Liver (tissue), 3 donors: ENCODE results near the gene LDLRAD4.

Experiments used
- CTCF ChIP-seq: fragments of 150-350 bp; IDR thresholded peaks from 2 replicates; pipeline ENCODE4 v1.5.1; 2017; ENCODE audit warnings: improper control_type of control experiment, low read depth, low read length; ENCODE audit not compliant: missing input control
- FOXA1 ChIP-seq: IDR thresholded peaks from 2 replicates; pipeline ENCODE4 v1.6.1; 2016; ENCODE audit warnings: antibody characterized with exemption
- GABPA ChIP-seq, 2 donors: IDR thresholded peaks in 1 of 2; conservative IDR thresholded peaks in 1 of 2; 2 replicates each; pipeline ENCODE4 v1.6.1; 2016; ENCODE audit warnings: antibody characterized with exemption in 2 of 2, mild to moderate bottlenecking in 1 of 2, moderate library complexity in 1 of 2
- REST ChIP-seq: IDR thresholded peaks from 2 replicates; pipeline ENCODE4 v1.6.1; 2016; ENCODE audit warnings: antibody characterized with exemption, mild to moderate bottlenecking
- YY1 ChIP-seq: IDR thresholded peaks from 2 replicates; pipeline ENCODE4 v1.6.1; 2016; ENCODE audit warnings: antibody characterized with exemption, mild to moderate bottlenecking
- ZBTB33 ChIP-seq: IDR thresholded peaks from 2 replicates; pipeline ENCODE4 v1.6.1; 2016; ENCODE audit warnings: antibody characterized with exemption
- TF ChIP-seq, protein P1 (sequence below): IDR thresholded peaks from 2 replicates; pipeline ENCODE4 v1.6.1; 2016; ENCODE audit warnings: antibody characterized with exemption
- donor health status: healthy.
- donor health status: healthy.

- TF ChIP-seq GABPA (IDR thresholded peaks at IDR 0.05 in 1 of 2, conservative IDR thresholded peaks at IDR 0.05 in 1 of 2) (no peak), CTCF (no peak), ZBTB33 (no peak), FOXA1 (no peak), REST (no peak), YY1 (no peak)
- TF ChIP-seq, protein P1, sequence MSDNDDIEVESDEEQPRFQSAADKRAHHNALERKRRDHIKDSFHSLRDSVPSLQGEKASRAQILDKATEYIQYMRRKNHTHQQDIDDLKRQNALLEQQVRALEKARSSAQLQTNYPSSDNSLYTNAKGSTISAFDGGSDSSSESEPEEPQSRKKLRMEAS = no peak
Measured at GRCh38 chr18:13621886-13622619, 403.5 kb downstream of the LDLRAD4 start.
